NCI-H1105 (cell line): ENCODE data around the gene LUC7L.
"Not testable (repeated sequence)": the region's sequence is repeated elsewhere in the genome, so short reads cannot be mapped to it uniquely, and the experiment has no call there.

Source experiments
- DNase-seq: peaks from one replicate; lab custom pipeline; 2025; lab: John Stamatoyannopoulos, UW

Gene LUC7L

DNA sequence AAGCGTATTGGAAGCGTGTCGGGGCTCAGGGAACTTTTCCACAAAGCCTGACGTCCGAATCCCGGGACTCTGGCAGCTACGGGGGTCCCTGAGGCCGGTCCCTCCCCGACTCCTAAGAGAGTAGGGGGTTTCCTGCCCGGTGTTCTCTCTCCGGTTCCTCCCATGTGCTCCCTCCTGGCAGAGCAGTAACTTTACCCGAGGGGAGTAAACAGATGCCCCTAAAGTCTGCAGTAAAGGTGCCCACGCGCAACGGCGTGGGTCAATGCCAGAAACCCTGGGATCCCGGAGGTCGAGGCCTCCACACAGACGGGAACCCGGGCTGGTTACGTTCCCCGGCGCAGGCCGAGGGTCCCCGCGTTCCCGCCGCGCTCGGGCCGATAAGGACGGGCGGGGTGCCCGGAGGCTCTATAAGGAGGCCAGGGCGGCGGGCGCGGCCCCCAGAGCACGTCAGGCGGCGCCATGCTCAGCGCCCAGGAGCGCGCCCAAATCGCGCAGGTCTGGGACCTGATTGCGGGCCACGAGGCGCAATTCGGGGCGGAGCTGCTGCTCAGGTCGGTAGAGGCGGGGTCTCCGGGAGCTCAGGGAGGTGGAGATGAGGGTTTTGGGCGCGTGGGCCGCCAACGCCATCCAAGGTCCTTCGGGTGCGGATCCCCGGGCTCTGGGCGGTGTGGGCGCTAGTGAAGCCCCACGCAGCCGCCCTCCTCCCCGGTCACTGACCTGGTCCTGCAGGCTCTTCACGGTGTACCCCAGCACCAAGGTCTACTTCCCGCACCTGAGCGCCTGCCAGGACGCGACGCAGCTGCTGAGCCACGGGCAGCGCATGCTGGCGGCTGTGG, 63.5 kb downstream of the LUC7L start, which contains the start of gene HBM:
Gene HBM, plus strand, starts transcription at position 440 of the 836 bp plus-strand sequence. Its CDS starts 20 bp downstream, at position 460.
- no peak for DNase-seq

DNA sequence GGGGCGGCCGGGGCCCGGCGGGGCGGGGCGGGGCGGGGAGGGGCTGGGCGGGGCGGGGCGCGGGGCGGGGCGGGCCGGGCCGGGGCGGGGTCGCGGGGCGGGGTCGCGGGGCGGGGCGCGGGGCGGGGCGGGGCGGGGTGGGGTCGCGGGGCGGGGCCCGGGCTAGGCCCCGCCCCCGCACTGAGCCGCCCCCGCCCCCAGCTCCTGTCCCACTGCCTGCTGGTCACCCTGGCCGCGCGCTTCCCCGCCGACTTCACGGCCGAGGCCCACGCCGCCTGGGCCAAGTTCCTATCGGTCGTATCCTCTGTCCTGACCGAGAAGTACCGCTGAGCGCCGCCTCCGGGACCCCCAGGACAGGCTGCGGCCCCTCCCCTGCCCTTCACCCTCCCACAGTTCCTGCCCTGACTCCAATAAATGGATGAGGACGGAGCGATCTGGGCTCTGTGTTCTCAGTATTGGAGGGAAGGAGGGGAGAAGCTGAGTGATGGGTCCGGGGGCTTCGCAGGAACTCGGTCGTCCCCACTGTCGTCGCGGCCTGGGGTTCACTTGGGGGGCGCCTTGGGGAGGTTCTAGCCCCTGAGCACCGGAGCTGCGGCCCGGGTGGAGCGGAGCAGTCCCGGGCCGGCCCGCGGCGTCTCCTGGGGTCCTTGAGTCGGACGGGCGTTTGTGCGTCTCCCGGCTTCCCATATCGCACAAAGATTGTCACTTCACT, 64.3 kb downstream of the LUC7L start:
- no peak for DNase-seq

DNA sequence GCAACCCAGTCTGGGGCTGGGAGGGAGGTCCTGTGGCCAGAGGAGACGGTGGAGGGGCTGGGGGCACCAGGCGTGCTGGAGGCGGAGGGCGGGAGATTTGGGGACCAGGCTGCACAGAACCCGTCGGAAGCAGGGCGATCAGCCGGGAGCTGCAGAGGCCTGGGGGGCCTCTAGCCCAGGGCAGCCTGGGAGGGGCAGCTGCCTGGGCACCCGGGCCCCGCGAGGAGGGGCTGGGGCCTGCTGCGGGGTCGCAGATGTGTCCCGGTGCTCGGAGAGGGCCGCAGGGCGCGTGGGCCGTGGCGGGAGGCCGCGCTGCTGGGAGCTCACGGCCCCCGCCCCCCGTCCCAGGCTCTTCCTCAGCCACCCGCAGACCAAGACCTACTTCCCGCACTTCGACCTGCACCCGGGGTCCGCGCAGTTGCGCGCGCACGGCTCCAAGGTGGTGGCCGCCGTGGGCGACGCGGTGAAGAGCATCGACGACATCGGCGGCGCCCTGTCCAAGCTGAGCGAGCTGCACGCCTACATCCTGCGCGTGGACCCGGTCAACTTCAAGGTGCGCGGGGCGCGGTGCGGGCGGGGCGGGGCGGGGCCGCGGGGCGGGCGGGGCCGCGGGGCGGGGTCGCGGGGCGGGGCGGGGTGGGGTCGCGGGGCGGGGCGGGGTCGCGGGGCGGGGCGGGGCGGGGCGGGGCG, 65.0 kb downstream of the LUC7L start:
- not testable (repeated sequence) for DNase-seq

DNA sequence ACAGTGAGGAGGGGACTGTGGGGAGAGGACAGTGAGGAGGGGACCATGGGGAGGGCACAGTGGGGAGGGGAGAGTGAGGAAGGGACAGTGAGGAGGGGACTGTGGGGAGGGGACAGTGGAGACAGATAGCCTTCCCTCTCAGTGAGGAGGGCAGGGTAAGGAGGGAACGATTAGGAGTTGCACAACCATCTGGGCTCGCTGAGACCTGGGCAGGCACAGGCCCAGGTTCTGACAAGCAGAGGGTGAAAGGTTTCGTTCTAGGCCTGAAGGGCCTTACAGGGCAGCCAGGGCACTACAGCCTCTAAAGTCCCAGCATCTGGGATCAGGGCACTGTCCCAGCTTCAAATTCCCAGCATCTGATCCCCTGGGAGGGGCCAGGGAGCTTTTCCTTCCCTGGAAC, 65.6 kb downstream of the LUC7L start:
- not testable (repeated sequence) for DNase-seq

DNA sequence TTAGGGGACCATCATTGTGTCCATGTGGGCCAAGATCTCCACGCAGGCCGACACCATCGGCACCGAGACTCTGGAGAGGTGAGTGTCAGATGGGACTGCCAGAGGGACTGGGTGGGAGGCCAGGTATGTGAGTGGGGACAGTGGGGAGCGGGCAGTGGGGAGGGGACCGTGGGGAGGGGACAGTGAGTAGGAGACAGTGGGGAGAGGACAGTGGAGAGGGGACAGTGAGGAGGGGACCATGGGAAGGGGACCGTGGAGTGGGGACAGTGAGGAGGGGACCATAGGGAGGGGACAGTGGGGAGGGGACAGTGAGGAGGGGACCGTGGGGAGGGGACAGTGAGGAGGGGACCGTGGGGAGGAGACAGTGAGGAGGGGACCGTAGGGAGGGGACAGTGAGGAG, 66.1 kb downstream of the LUC7L start:
- DNase-seq = not testable (repeated sequence)

DNA sequence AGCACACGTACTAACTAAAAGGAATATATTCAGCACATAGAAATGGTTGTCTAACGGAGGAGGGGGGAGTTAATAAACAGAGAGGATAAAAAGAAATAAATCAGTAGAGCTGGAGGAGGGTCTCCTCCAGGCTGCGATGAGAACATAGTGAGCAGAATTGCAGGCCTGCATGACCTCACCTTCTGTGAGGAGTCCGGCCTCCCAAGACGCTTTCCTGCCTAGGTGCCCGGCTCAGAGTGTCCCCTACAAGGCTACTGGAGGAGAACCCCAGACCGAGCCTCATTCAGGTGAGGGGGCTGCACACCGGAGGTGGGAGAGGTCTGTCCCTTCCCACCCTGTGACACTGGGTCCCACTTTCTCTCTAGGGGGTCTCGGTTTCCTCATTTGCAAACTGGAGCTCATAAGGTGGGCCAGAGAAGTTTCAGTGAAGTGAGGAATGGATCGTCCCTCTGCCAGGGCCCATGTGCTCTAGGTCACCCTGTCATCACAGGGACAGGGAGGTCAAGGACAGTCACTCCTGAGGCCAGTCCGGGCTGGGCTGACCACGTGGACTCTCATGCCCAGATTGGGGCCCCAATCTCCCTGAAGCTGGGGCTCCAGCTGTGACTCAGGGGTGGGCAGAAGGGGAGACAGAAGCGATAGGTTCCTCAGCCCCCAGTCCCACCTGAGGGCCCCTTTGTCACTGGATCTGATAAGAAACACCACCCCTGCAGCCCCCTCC, 66.8 kb downstream of the LUC7L start:
- DNase-seq = no peak

DNA sequence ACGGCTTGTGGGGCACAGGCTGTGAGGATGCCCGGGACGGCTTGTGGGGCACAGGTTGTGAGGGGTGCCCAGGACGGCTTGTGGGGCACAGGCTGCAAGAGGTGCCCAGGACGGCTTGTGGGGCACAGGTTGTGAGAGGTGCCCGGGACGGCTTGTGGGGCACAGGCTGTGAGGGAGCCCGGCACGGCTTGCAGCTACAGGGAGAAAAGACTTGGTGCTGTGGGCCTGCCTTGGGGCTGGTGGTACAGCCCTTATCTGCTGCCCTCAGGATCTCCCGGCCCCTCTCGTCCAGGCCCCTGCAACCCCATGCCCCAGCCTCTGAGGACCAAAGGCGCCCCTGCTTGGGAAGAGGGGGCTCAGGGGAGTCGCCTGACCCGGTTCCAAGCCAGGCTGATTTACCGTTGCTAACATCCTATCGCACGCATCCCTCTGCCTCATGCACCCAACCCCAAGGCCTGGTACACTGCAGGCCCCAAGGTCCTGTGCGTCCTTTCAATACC, 68.5 kb downstream of the LUC7L start:
- DNase-seq = no peak

DNA sequence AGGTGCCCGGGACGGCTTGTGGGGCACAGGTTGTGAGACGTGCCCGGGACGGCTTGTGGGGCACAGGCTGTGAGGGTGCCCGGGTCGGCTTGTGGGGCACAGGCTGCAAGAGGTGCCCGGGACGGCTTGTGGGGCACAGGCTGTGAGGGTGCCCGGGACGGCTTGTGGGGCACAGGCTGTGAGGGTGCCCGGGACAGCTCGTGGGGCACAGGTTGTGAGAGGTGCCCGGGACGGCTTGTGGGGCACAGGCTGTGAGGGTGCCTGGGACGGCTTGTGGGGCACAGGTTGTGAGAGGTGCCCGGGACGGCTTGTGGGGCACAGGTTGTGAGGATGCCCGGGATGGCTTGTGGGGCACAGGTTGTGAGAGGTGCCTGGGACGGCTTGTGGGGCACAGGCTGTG, 69.0 kb downstream of the LUC7L start:
- DNase-seq = not testable (repeated sequence)

DNA sequence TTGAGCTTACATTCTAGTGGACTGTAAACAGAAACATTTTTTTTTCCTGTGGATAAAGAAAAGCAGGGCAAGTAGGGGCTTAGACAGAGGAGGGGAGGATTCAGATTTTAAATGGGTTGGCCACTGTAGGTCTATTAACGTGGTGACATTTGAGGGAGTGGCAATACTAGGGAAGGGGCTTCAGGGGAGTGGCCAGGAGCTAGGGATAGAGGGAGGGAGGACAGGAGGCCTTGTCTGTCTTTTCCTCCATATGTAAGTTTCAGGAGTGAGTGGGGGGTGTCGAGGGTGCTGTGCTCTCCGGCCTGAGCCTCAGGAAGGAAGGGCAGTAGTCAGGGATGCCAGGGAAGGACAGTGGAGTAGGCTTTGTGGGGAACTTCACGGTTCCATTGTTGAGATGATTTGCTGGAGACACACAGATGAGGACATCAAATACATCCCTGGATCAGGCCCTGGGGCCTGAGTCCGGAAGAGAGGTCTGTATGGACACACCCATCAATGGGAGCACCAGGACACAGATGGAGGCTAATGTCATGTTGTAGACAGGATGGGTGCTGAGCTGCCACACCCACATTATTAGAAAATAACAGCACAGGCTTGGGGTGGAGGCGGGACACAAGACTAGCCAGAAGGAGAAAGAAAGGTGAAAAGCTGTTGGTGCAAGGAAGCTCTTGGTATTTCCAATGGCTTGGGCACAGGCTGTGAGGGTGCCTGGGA, 70.0 kb downstream of the LUC7L start:
- no peak for DNase-seq

DNA sequence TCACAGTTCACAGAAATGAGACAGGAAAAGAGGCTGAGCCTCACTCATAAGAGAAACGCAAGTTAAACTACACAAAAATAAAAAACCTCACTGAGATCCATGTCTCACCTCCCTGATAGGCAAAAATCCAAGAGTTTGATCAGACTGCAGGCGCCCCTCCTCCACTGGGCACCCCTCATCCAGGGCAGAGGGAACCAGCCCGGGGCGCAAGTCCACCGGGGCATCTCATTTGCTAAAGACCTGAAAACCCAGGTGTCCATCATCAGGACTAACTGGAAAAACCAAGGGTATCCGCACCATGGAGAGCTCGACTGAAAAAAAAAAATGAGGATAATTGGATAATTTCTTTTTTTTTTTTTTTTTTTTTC, 74.2 kb downstream of the LUC7L start:
- no peak for DNase-seq

DNA sequence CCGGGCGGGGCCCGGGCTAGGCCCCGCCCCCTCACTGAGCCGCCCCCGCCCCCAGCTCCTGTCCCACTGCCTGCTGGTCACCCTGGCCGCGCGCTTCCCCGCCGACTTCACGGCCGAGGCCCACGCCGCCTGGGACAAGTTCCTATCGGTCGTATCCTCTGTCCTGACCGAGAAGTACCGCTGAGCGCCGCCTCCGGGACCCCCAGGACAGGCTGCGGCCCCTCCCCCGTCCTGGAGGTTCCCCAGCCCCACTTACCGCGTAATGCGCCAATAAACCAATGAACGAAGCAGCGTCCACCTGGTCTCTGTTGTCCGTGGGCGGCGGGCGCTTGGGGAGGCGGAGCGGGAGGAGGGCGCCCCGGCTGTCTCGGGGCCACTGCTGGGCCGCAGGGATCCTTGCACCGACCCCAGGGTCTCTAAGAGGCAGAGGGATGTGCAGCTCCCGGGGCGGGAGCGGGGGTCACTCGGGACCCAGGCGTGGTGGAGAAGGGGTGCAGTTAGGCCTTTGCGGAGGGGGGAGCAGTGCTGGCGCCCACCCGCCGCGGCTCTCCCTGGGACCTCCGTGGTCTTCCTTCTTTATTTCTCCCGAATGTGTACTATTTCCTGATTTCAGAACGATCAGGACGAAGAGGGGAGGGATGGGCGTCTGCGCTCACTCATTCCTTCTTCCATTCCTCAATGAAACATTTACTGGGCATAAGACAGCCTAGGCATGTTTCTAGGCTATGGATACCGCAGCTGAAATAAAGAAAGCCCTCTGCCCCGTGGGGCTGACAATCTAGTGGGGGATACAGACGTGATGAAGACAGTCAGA, 74.8 kb downstream of the LUC7L start:
- DNase-seq = no peak

DNA sequence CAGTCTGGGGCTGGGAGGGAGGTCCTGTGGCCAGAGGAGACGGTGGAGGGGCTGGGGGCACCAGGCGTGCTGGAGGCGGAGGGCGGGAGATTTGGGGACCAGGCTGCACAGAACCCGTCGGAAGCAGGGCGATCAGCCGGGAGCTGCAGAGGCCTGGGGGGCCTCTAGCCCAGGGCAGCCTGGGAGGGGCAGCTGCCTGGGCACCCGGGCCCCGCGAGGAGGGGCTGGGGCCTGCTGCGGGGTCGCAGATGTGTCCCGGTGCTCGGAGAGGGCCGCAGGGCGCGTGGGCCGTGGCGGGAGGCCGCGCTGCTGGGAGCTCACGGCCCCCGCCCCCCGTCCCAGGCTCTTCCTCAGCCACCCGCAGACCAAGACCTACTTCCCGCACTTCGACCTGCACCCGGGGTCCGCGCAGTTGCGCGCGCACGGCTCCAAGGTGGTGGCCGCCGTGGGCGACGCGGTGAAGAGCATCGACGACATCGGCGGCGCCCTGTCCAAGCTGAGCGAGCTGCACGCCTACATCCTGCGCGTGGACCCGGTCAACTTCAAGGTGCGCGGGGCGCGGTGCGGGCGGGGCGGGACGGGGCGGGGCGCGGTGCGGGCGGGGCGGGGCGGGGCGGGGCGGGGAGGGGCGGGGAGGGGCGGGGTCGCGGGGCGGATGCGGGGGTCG, 75.6 kb downstream of the LUC7L start:
- DNase-seq = not testable (repeated sequence)

DNA sequence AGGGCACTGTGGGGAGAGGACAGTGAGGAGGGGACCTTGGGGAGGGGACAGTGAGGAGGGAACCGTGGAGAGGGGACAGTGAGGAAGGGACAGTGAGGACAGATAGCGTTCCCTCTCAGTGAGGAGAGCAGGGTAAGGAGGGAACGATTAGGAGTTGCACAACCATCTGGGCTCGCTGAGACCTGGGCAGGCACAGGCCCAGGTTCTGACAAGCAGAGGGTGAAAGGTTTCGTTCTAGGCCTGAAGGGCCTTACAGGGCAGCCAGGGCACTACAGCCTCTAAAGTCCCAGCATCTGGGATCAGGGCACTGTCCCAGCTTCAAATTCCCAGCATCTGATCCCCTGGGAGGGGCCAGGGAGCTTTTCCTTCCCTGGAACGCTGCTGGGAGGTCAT, 76.1 kb downstream of the LUC7L start:
- DNase-seq = not testable (repeated sequence)

DNA sequence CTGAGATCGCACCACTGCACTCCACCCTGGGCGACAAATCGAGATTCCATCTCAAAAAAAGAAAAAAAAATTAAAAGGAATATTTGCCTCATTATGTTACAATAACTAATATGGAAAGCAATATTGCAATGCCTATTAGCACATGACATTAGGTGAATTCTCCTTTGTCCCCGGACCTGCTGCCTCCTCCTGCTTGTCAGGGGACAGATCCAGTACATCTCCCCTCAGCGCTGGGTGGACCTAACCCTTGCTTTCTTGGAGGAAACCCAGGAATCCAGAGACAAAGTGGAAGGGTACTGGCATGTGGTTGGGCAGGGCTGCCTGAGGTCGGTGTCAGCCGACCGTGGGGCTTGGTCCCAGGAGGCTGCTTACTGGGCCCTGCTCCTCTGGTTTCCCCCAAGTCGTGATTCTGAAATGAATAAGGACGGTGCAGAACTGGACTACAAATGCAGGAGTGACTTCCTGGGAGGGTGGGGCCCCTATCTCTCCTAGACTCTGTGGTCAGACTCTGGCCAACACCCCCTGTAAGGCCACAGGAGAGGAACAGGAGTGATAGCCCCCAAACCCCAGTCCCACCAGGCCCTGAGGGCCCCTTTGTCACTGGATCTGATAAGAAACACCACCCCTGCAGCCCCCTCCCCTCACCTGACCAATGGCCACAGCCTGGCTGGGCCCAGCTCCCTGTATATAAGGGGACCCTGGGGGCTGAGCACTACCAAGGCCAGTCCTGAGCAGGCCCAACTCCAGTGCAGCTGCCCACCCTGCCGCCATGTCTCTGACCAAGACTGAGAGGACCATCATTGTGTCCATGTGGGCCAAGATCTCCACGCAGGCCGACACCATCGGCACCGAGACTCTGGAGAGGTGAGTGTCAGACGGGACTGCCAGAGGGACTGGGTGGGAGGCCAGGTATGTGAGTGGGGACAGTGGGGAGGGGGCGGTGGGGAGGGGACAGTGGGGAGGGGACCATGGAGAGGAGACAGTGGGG, 76.8 kb downstream of the LUC7L start, which contains the start of gene HBZ:
Gene HBZ, plus strand, starts transcription at position 504 of the 988 bp plus-strand sequence. Its CDS starts 266 bp downstream, at position 770.
- no peak for DNase-seq

DNA sequence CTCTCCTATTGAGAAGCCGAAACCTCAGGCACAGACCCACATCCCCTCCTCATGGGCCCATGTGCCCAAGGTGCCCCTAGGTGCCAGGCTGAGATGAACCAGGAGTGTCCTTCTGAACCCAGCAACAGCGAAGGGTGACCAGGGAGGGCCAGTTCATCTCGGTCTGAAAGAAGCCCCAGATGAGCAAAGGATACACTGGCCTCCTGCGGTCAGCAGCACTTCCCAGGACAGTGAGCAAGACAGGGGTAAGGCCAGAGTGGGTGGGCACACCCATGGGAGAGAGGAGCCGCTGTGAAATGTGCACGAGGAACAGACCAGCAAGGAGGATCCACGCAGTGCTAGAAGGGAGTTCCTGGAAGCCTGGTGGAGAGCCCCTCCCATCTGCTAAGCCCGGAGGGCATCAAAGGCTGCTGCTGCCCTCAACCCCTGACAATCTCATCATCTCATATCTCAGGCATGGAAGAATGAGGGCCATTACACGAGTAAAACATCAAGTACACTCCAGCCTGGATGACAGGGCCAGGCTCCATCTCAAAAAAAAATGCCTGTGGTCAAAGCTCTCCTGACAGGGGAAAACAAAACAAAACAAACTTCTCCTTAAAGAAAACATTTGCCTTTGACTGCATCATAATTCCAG, 80.1 kb downstream of the LUC7L start:
- no peak for DNase-seq

DNA sequence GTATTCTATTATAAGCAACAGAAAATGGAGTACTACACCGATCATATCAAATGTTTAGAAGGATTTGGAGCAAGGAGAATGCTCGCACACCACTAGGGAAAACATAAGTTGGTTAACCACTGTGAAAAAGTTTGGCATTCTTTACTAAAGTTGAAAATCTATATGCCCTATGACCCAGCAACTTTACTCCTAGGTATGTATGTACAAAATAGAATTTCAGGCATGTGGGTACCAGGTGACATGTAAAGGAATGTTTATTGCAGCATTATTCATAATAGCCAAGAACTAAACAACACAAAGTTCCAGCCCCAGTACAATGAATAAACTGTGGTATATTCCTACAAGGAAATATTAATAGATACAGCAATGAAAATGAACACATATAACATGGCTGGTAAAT, 82.6 kb downstream of the LUC7L start:
- DNase-seq = no peak

DNA sequence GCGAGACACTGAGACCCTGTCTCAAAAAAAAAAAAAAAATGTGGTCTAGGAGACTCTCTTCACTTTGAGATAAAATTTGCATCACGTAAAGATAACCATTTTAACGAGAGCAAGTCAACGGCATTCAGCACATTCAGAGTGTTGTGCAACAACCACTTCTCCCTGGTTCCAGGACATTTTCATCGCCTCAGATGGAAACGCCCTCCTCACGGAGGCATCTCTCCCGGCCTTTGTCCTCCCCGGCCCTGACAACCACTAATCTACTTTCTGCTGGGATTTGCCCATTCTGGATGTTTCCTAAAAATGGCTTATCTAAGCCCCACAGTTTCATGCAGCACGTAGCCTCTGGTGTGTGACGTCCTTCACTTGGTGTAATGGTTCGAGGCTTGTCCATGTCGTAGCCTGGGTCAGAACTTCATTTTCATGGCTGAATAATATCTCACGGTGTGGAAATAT, 84.4 kb downstream of the LUC7L start:
- DNase-seq = no peak

DNA sequence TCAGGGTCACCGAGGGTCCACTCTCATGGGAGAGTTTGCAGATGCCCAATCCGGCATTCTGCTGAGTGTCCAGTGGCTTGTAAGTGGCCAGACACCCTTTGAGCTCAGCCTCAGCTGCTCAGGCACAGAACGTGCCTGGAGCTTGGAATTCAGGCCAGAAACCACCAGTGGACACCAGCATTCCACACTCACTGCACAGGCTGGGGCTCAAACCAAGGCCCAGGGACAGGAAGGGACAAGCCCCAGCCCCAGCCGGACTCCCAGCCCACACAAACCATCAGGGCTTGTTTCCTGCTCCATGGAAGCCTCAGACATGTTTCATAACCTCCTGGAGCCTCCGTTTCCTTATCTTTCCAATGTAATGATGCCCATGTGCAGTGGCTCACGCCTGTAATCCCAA, 85.8 kb downstream of the LUC7L start:
- no peak for DNase-seq
